ENCODE measurements around the gene DAGLA. TPM values are rescaled to one million over a fixed set of nuclear protein-coding genes. Genes with fewer than 3 reads are reported as not detected.

Gene DAGLA
- total and polyA plus RNA-seq, 2 donors from 2014 or later = 1.4 to 3.9 TPM

DNA sequence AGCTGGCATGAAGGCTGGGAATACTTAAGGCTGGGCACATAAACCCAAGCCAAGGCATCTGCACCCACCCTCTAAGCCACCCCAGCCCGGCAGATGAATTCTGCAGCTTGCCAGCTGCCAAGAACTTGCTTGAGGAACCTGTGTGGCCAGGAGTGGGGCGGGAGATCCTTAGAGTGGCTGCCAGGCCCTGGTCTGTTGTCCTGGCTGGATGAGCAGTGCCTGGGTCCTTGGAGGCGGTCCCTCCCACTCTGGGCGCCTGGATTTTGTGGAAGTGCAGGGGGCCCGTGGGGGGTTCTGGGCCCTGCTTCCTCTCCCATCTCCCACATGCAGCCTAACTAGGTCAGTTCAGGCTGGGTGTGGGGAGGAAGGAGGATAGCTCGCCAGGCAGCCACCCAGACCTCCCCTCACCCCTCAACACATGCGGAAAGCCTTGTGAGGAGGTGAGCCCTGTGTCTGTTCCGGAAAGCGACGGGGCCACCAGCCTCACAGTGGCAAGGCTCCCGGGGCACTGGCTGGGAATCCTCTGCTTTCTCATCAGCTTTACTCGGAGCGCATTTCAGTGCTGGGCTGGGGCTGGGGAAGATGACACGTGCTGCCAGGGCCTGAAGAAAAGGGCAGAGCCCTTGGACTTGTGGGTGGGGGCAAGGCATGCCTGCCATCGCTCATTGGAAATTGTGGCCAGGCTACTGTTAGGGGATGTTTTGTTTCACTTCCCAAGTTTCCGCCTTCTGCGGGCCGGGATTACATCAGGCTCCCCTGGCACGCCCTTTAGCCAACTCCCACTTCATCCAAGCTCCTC is 8.4 kb downstream of the DAGLA start:
- TF ChIP-seq, protein P1, sequence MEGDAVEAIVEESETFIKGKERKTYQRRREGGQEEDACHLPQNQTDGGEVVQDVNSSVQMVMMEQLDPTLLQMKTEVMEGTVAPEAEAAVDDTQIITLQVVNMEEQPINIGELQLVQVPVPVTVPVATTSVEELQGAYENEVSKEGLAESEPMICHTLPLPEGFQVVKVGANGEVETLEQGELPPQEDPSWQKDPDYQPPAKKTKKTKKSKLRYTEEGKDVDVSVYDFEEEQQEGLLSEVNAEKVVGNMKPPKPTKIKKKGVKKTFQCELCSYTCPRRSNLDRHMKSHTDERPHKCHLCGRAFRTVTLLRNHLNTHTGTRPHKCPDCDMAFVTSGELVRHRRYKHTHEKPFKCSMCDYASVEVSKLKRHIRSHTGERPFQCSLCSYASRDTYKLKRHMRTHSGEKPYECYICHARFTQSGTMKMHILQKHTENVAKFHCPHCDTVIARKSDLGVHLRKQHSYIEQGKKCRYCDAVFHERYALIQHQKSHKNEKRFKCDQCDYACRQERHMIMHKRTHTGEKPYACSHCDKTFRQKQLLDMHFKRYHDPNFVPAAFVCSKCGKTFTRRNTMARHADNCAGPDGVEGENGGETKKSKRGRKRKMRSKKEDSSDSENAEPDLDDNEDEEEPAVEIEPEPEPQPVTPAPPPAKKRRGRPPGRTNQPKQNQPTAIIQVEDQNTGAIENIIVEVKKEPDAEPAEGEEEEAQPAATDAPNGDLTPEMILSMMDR (IDR thresholded peaks at IDR 0.05; ENCODE audit: borderline replicate concordance, extremely low read depth, insufficient read depth) = no peak
- H3K27ac ChIP-seq (ENCODE audit: low read depth in 2 of 2, low read length in 2 of 2) = peak overlapping the region in 1 of 2 donors; percentile 36
- no peaks in the 10 kb centered on the region for H3K27me3 ChIP-seq (ENCODE audit: control insufficient read depth, insufficient read depth, low read length)
- DNase-seq (peak in 1 of 5 donors; percentile 72), FAIRE-seq (no peak)
- no peak overlapping the region for H3K9ac ChIP-seq (ENCODE audit: low read length in 3 of 3)
- H3K9me3 ChIP-seq (ENCODE audit: control insufficient read depth in 2 of 3, insufficient read depth in 1 of 3, low read length in 3 of 3) = no peaks in the 10 kb centered on the region
- H3K4me1 ChIP-seq (ENCODE audit: control insufficient read depth in 2 of 3, insufficient read depth in 2 of 3, low read depth in 1 of 3, low read length in 3 of 3) = peaks cover 0 to 15% (median 3%) of the 10 kb centered on the region in 3 donors
- intact Hi-C loops (cut with DNase I) = no loop called here
- no peaks in the 10 kb centered on the region for H3K36me3 ChIP-seq (ENCODE audit: control insufficient read depth in 2 of 3, insufficient read depth in 3 of 3, low read length in 3 of 3)
- H3K4me3 ChIP-seq (ENCODE audit: low read length in 3 of 3) = no peak overlapping the region

DNA sequence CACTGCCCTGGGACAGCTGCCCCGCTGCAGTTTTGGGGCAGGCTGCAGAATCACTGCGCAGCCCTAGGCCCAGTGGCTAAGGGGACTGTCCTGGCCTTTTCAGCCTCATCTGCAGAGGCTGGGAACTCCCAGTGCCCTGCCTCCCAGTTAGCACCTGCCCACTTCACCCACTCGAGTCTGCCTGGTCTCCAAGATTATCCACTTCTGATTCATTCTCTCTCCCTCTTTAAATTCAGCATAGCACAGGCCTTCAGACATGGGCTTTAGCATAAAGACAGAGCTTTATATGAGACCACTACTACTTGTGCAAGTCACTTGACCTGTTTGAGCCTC is 8.9 kb downstream of the DAGLA start:
- H3K9ac ChIP-seq (ENCODE audit: low read length in 3 of 3) = no peak overlapping the region
- H3K27ac ChIP-seq (ENCODE audit: low read depth in 2 of 2, low read length in 2 of 2) = no peak overlapping the region
- H3K4me3 ChIP-seq (ENCODE audit: low read length in 3 of 3) = no peak overlapping the region
- FAIRE-seq = no peak
- TF ChIP-seq, protein P1 (IDR thresholded peaks at IDR 0.05; ENCODE audit: borderline replicate concordance, extremely low read depth, insufficient read depth) = no peak
- intact Hi-C loops (cut with DNase I) = no loop called here
- H3K27me3 ChIP-seq (ENCODE audit: control insufficient read depth, insufficient read depth, low read length) = no peaks in the 10 kb centered on the region
- peaks cover 0 to 10% (median 6%) of the 10 kb centered on the region in 3 donors for H3K4me1 ChIP-seq (ENCODE audit: control insufficient read depth in 2 of 3, insufficient read depth in 2 of 3, low read depth in 1 of 3, low read length in 3 of 3)
- H3K36me3 ChIP-seq (ENCODE audit: control insufficient read depth in 2 of 3, insufficient read depth in 3 of 3, low read length in 3 of 3) = no peaks in the 10 kb centered on the region
- H3K9me3 ChIP-seq (ENCODE audit: control insufficient read depth in 2 of 3, insufficient read depth in 1 of 3, low read length in 3 of 3) = no peaks in the 10 kb centered on the region
- DNase-seq = no peak

DNA sequence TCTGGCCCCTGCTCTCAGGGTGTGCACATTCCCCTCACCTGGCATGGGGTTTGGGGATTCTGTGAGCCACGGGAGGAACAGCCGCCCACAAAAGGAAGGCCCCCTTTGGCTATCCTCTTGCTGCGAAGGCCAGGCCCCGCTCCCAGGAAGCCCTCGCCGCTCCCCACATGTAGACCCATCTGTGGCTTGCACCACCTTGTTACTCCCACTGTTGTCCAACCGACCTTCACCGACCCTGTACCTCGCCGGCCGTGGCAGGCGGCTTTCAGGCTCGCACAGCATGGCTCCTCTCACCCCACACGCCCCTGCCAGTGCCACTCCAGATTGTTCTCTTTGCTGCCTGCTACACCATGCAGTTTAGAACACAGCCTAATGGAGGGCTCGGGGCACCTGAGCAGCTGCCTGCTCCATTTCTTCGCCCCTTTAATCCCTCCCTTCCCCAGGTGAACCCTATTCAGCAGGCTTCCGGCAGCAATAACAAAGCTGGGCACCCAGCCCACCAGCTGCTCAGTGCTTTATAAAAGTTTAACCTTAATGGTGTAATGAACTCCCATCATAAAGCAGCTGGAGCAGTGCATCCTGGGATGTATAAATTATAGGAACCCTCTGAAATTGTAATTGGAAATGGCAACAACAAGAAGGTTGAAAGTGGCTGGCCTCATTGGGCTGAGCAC is 10.7 kb downstream of the DAGLA start:
- TF ChIP-seq, protein P1 (IDR thresholded peaks at IDR 0.05; ENCODE audit: borderline replicate concordance, extremely low read depth, insufficient read depth) = no peak
- Histone ChIP-seq H3K27me3 (ENCODE audit: control insufficient read depth, insufficient read depth, low read length) (no peaks in the 10 kb centered on the region), H3K4me1 (ENCODE audit: control insufficient read depth in 2 of 3, insufficient read depth in 2 of 3, low read depth in 1 of 3, low read length in 3 of 3) (peaks cover 0 to 22% (median 19%) of the 10 kb centered on the region in 3 donors), H3K27ac (ENCODE audit: low read depth in 2 of 2, low read length in 2 of 2) (peak overlapping the region in 1 of 2 donors; percentile 51), H3K9ac (ENCODE audit: low read length in 3 of 3) (peak overlapping the region in 1 of 3 donors; percentile 55), H3K4me3 (ENCODE audit: low read length in 3 of 3) (no peak overlapping the region), H3K9me3 (ENCODE audit: control insufficient read depth in 2 of 3, insufficient read depth in 1 of 3, low read length in 3 of 3) (no peaks in the 10 kb centered on the region), H3K36me3 (ENCODE audit: control insufficient read depth in 2 of 3, insufficient read depth in 3 of 3, low read length in 3 of 3) (no peaks in the 10 kb centered on the region)
- DNase-seq (peak in 2 of 5 donors; percentile 57 to 68), FAIRE-seq (no peak)
- intact Hi-C loops (cut with DNase I) = no loop called here

Data from kidney (tissue), 14 donors.